C1 segment of cervical spinal cord (tissue), 14 donors: Measurements from ENCODE around the gene RBM19.
"Not testable (repeated sequence)": the region's sequence is repeated elsewhere in the genome, so short reads cannot be mapped to it uniquely, and the experiment has no call there.

ENCODE experiments used
- DNase-seq, 14 donors: peaks; one replicate each; lab custom pipeline; 2025; lab: John Stamatoyannopoulos, UW

Gene RBM19

DNA sequence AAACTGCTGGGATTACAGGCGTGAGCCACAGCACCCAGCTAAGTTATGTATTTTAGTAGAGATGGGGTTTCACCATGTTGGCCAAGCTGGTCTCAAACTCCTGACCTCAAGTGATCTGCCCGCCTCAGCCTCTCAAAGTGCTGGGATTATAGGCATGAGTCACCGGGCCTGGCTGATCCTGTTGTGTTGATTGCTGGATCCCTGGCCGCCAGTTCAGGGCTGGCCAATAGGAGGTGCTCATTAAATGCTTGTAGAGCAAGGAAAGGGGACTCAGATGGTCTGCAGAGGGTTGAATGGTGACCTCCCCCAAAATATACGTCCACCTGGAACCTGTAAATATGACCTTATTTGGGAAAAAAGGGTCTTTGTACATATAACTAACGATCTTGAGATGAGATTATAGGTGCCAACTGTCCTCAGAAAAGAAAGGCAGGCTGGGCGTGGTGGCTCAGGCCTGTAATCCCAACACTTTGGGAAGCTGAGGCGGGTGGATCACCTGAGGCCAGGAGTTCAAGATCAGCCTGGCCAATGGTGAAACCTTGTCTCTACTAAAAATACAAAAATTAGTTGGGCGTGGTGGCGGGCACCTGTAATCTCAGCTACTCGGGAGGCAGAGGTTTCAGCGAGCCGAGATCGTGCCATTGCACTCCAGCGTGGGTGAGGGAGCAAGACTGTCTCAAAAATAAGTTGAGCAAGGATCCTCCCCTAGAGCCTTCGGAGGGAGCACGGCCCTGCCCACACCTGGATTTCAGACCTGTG is 156.5 kb downstream of the RBM19 start:
- DNase-seq = not testable (repeated sequence)

DNA sequence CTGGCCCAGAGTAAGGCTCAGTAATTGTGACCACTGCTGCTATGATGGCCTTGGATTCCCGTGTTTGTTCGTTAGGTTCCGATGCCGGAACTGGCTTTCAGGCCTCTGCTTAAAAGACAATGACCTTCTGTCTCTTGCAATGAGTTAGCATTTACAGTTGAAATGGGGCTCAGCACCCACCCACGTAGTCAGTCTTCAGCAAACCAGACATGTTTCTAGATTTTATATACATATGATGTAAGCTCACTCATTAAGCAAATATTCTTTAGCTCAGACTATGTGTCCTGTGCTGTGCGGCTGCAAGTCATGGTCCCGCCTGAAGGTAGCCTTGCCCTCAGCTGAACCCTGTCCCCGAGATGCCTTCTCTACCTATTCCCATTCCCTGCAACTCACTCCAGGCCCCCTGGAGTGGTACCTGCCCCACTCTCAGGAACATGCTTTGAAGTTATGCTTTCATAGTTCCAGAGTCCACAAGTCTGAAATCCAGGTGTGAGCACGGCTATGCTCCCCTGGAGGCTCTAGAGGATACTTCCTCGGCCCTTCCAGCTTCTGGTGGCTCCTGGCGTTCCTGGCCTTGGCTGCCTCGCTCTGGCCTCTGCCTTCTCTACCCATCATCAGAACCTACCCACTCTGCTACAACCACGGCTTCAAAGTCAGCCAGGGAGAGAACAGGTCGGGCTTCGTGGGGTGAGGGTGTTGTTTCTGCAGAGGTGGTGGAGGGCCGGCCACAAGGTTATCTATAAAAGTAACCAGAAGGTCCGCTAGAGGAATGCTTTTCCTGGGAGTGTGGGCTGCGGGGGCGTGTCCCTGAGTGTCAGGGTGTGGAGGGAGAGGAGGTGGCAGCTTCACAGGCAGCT is 157.8 kb downstream of the RBM19 start:
- no peak for DNase-seq

DNA sequence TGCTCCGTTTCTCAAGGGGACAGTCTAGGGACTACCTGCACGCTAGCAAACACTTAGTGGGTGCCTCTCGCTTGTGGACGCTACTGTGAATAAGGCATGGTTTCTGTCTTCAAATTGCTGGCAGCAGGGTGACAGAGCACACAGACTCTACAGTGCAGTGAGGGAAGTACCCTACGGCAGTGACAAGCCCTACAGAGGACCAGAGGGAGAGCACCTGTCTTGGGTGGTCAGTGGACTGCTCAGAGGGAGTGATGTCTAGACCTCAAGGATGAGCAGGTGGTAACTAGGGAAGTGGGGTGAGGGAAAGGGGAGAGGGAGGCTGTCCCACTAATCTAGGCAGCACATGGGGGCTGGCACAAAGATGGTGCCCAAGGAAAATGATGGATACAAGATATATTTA is 160.5 kb downstream of the RBM19 start:
- DNase-seq = no peak

GRCh38 chr12:113804961-113805600 is 161.0 kb downstream of the RBM19 start:
- DNase-seq = peak in 1 of 14 donors; percentile 40

DNA sequence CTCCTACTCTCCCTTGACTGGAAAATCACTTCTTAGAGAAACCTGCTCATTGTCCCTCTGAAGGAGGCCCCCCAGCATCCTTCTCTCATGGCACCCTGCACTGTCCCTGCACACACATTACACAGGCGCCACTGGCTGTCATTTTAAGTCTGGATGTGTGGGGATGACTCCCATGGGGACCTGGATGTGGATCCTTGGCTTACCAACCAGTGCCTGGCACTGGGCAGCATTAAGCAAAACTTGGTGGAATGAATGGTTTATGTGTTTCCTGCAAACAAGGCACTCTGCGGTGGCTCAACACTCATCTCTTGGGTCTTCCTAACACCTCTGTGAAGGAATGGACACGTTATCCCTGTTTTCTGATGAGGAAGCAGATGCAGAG is 162.4 kb downstream of the RBM19 start:
- peak in 1 of 14 donors; percentile 5 for DNase-seq

DNA sequence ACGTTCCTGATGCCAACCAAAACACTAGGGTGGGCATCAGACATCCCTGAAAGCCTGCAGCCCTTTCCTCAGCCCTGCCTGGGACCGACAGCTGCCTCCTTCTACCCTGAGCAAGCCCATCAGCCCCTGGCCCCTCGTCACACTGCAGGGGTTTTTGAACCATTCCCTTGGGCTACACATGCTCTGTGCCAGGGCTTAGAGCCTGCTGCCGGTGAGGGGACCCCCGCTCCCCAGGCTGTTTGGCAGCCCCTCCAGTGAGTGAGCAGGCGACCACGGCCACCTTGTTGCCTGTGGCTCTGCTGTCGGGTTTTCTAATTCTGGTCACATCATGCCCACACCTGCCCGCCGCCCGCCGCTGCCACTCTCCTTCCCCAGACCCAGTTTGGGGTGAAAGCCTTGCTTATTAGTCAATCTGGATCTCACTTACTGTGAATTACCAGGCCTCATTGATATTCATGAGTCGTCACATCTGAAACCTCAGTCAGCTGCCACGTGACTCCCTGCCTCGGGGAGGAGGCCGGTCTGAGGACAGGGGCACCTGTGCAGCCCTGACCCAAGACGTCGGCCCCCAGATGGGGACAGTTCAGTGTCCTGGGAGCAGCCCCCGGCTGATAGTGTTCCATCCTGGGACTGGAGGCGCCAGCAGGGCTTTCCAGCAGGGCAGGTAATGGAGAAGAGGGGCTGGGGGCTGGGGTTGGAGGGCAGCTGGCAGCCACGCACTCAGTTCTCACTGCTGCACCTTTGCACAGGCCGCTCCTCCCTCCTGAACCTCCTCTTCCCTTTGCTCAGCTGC is 163.0 kb downstream of the RBM19 start:
- no peak for DNase-seq

DNA sequence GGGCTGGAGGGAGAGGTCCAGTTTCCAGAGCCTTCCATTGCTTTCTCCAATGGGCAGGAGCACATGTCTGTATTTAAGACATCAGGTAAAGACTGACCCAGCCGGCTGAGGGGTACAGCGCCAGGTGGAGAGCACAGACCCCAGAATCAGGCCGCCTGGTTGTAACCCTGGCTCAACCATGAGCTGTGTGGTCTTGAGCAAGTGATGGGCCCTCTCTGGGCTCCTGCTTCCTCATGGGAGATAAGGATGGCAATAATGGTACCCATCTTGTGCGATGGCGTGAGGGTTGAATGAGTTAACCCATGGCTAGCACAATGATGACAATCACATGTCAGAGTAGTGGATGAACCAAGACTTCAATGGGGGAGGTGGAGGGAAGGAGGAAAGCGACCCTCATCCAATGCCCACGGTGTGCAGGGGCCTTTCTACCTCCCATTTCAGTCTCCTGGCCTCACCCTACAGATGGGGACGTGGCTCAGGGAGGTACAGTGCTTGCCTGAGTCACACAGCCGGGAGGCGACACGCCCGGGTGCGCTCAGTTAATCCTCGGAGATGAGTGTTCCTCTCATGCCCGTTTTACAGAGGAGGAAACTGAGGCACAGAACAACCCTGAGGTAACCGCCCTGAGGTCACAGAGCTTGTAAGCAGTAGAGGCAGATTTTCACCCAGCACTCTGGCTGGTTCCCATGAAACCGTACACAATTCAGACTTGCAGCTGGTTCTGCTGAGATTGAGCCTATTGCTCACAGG is 163.9 kb downstream of the RBM19 start:
- DNase-seq = no peak

DNA sequence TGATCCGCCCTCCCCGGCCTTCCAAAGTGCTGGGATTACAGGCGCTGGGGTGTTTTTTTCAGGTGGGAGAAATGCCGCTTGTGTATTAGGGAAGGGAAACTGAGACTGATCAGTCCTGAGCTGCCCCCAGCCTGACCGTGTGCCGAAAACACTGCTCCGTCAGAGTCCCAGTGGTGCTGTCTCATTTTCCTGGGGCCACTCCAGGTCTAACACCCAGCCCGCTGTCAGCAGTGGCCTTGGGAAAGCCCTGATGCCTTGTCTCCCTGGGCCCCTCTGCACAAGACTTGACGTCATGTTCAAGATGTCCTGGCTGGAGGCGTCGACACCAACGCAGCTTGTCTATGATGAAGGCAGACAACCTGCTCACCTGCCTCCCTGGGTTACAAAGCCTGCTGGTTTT is 165.9 kb downstream of the RBM19 start:
- DNase-seq = no peak

GRCh38 chr12:113798552-113798951 is 167.6 kb downstream of the RBM19 start:
- no peak for DNase-seq

DNA sequence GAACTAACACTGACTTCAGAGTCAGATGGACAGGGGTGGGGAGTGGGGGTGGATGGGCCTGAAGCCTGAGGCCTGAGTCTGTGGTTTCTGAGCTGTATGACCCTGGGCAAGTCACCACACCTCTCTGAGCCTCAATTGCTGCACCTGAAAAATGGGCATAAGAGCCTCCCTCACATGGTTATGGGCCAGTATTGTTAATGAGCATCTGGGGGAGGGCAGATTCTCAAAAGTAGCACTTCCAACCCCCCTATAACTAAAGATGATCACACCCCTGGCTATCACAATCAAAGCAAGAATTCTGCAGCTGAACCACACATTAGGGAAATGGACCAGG is 168.6 kb downstream of the RBM19 start:
- DNase-seq = no peak

DNA sequence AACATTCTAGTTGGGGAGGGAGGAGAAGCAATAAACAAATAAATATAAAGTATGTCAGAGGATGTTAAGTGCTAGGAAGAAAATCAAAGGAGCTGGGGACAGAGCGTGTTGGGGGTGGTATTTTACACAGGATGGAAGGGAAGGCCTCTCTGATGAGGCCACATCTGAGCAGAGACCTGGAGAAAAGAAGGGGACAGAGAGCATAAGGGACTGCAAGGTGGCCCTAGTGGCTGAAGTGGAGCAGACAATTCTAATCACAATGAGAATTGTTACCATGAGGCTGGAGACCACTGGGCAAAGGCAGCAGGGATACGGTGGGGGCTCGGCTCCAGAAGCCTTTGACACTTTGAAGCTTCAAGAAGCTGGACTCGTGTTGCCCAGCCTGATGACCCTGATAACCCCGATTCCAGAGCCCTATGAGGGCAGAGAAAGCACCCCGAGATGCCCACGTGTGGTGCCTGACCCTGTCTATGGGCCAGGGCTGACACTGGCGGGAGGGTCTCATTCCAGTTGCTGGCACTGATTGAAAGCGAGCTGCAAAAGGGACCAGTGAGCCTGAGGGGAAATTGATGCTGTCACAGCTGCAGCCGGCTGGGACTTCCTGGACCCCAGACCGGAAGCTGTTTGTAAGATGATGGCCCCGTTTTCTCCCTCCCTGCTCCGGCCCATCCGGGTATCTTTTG is 169.1 kb downstream of the RBM19 start:
- no peak for DNase-seq

DNA sequence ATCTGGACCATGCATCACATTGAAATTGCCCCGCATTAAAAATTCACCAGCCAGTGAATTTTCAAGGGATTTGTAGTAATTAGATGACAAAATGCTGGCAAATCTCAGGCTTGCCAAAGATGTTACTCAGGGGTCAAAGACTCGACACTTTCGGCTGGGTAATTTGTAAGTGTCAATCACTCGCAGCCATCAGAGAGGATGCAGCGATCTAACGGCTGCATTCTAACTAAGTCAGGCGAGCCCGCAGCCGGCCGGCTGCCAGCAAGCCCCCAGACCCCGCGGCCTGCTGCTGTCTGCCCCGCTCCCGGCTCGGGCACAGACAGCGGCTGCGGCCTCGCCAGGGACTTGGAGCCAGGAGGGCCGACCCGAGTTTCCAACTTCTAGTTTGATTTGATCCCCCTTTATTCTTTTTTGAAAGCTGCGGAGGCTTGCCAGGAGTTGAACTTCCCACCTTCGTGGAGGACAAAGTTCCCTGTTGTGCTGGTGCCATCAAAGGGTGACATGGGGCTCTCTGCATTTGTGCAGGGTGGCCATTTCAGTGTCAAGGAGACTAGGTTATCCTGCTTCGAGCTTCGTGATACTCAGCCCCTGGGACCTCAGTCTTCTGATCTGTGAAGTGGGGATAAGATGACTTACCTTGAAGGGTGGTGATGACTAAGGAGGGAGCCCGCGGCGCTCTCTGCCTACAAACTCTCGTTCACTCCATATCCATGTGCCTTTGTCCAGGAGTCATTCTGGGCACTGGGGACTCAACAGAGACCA is 169.9 kb downstream of the RBM19 start:
- no peak for DNase-seq

DNA sequence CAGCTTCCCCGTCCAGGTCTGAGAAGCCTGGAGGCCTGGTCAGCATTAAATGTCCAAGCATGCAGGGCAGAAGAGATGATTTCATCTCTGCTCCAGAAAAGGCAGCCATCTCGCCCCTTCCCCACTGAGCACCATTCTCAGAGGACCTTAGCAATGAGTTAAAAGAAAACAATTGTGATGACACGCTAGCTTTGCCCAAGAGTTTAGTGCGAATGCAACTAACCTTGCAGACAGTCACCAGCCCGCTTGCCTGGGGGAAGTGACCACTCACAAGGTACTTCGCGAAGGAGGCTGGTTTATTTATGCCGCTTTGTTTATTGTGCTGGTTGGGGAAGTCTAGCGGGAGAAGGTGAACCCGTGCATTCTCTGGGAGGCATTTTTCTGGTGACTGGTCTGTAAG is 170.7 kb downstream of the RBM19 start:
- DNase-seq = no peak

DNA sequence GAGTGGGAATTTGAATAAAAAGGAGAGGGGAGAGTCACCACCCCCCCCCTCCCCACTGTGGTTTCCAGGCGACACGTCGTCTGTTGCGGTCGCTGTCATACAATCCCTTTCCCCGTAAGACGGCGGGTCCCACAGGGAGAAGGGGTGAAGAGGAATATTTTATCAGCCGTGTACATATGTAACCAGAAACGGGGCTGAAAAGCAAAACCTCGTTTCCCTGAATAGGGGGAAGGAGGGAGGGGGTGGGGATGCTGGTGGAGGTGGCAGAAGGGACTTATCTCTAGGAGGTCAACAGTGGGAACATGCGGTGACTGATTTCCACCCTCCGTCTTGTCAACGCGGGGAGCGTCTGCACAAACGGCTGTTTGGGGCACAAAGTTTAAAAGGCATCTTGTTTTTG is 171.4 kb downstream of the RBM19 start:
- DNase-seq = no peak

DNA sequence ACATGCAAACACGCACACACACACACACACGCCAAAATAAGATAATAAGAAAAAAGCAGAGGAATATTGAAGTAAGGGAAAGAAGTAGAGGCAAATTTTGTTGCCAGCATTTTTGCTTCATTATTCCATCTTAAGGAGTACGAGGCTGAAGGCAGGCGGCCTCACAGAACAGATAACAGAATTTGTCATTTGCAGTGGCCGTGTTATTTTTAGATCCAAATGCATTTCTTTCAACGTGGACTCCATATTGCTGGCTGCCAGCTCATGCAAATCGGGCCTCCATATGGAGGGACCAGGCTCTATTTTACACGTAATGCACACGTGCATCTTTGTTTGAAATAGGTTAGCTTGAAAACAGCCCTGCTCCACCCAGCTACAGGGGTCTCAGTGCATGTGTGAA is 172.9 kb downstream of the RBM19 start:
- DNase-seq = no peak

- no peak for DNase-seq
Observed at GRCh38 chr12:113792450-113792849, 173.7 kb downstream of the RBM19 start.

- no peak for DNase-seq
Observed at GRCh38 chr12:113788020-113788856, 177.9 kb downstream of the RBM19 start.

DNA sequence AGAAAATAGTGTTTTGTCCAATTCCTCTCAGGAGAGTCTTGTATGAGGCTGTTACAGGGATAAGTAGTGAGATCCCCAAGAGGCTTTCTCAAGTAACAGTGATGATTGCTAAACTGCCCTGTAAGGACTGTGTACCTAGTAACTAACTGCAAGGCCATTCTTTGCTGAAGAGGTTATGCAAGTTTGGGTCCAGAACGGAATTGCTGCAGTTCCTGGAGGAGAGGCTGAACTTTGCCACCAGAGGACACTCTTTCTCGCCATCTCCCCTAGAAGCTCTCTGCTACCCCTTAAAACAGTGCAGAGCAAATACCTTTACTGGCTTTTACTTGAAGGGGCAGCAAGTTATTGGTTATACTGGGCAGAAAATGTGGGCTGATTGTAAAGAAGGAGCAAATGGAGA is 180.0 kb downstream of the RBM19 start:
- no peak for DNase-seq

GRCh38 chr12:113783811-113784210 is 182.3 kb downstream of the RBM19 start:
- no peak for DNase-seq
